T-helper 22 cell (primary cell): Measurements from ENCODE around the gene DNAJC28.
"Not testable (repeated sequence)": the region's sequence is repeated elsewhere in the genome, so short reads cannot be mapped to it uniquely, and the experiment has no call there.

Experiments
- DNase-seq: peaks from one replicate; pipeline ENCODE4 v3.0.0-alpha.2; 2020; ENCODE audit warnings: low read depth

DNAJC28 gene

DNA sequence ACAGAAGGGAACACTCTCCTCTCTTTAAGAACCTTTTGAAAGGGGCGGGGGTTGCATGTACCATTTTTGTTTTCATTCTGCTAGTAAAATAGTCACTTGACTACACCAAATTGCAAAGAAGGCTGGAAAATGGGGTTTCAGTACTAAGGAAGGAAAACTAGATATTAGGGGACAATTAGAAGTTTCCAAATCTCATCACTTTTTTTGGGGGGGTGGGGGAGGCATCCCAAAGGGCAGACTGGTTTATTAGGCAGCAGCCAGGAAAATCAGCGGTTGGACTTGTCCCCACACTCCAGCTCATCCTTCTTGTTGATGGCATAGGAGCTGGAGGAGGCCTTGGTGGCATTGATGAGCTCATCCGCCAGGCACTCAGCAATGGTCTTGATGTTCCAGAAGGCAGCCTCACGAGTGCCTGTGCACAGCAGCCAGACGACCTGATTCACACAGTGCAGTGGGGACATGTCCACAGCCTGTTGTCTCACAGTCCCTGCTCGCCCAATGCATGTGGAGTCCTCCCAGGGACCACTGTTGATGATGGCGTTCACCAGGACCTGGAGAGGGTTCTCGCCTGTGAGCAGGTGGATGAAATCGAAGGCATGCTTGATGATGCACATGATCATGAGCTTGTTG, 10.1 kb downstream of the DNAJC28 start:
- DNase-seq: no peak

- no peak for DNase-seq
These were observed 10.9 kb downstream of the DNAJC28 start for GRCh38 chr21:33480481-33481103.

DNA sequence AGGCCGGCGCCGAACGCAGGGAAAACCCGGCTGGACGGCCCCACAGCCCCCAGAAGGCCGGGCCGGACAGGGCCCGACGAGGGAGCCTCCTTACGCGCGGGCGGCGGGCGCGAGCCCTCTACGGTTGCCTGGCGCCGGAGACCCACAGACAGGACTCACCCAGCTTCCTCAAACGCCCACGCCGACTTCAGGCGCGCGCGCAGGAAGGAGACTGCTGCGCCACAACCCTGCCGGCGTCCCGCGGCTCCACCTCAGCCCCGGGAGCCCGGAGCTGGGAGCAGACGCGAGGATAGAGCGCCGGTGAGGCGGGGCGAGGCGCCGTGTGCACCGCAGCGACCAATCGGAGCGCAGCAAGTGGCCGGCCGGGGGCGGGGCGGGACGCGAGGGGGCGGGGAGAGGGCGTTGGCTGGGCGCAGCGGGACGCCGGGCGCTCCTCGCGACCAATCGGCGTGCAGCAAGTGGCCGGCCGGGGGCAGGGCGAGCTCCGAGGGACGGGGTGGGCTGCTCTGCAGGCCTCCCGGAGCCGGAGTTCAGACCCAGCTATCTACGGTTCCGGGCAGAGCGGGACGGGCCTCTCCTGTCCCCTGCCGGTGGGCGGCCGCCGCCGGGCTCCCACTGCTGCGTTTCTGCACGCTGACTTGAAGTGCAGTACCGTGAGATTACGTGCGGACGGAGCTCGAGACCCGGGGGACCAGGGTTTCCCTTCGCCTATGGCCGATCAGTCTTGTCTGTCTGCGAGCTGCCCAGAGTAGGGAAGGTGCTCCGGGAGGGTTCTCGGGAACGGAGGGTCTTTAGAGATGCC, 11.6 kb downstream of the DNAJC28 start, which contains the start of gene TMEM50B:
Gene TMEM50B (minus strand): TSS at position 296 of the 802 bp plus-strand sequence. CDS start 11,089 bp downstream, outside the sequence.
- peak; percentile 93 for DNase-seq

GRCh38 chr21:33478935-33479678, 12.4 kb downstream of the DNAJC28 start:
- peak; percentile 12 for DNase-seq

GRCh38 chr21:33478182-33478581, 13.3 kb downstream of the DNAJC28 start:
- no peak for DNase-seq

- DNase-seq: no peak
These were observed 14.4 kb downstream of the DNAJC28 start for GRCh38 chr21:33477066-33477465.

- DNase-seq: no peak
These were observed 18.2 kb downstream of the DNAJC28 start for GRCh38 chr21:33473344-33473743.

GRCh38 chr21:33470701-33471100, 20.8 kb downstream of the DNAJC28 start:
- DNase-seq: no peak

- not testable (repeated sequence) for DNase-seq
These were observed 22.3 kb downstream of the DNAJC28 start for GRCh38 chr21:33469183-33469582.

DNA sequence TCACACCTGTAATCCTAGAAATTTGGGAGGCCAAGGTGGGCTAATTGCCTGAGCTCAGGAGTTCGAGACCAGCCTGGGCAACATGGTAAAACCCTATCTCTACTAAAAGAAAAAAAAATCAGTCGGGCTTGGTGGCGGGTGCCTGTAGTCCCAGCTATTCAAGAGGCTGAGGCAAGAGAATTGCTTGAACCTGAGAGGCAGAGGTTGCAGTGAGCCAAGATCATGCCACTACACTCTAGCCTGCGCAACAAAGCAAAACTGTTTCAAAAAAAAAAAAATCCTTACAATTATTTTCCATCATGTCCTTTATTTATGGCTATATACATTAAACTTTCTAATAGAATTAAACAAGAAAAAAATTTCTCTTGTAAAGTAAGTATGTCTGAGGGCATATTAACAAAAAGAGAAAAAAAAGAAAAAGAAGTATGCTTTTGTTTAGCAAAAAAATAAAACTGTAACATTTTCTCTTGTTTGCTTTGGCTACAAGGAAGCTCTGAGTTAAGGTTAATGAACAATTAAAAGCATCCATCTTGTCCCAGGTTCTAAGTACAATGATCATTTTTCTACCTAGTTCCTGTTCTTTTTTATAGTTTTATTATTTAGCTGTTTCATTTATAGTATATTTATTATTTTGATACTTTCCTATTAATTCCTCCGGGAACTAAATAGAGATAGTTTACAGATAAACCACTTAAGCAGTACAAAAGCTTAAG, 29.8 kb downstream of the DNAJC28 start:
- DNase-seq: no peak

- no peak for DNase-seq
These were observed 32.7 kb downstream of the DNAJC28 start for GRCh38 chr21:33458861-33459260.

DNA sequence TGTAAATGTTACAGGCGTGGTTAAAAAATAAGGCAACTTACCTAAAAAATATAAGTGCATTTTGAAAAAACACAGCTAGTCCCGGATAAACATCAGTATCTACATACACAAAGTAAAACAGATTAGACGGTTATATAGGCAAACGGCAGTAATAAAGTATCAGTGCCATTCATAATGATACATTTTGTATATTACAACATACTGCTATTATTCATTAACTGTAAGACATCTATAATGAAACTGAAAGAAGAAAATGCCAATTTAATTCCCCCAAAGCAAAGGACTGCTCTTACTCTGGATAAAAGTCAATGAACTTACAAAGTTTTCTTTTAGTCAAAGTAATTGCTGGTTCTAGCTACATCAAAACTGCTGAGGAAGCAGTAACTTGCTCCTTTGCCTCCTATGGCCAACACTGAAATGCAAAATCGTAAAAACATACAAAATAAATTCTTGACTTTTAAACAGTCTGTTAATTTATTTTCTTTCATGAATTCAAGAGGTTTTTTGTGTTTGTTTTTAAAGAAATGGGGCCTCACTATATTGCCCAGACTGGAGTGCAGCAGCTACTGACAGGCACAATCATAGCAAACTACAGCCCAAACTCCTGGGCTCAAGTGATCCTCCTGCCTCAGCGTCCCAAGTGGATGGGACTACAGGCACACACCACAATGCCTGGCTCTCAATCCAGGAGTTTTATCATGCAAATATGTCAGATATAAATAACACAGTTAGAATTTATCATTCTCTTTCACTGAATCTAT, 35.6 kb downstream of the DNAJC28 start:
- no peak for DNase-seq

DNA sequence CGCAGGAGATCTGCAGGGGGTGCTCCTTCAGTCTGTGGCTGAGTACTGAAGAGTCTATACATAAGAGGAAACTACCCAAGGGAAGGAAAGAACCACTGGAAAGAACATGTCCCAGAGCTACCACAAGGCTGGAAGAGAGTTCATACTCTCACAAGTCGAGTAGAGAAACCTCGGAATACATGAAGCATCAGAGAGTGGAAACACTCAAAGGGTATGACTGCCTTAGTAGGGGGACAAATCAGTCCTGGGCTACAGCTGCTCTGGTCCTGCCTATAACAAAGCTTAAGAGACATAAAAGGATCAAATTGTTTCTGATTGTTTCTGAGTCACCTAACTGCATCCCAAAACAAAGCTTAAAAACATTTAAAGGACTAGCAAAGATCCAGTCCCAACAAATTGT, 39.2 kb downstream of the DNAJC28 start:
- no peak for DNase-seq

DNA sequence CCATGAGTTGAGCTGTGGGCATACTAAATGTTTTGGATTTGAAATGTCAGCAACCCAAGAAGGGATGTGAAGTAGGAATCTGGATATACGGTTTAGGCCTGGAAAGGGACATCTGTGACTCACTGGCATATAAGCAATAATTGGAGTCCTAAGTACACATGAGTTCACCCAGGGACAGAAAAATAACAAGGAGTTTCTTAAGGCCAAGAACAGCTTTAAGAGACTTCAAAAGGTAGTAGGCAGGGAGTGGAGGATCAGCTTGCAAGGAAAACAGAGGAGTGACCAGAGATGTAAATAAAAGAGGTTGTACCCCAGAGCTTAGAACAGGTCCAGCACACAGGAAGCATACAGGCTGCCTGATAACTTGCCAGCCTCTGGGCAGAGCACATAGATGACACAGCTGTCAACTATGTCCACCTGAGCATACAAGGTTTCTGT, 39.9 kb downstream of the DNAJC28 start:
- DNase-seq: no peak

- DNase-seq: no peak
These were observed 41.9 kb downstream of the DNAJC28 start for GRCh38 chr21:33449616-33450015.

GRCh38 chr21:33446620-33447019, 44.9 kb downstream of the DNAJC28 start:
- DNase-seq: not testable (repeated sequence)

- DNase-seq: no peak
These were observed 47.0 kb downstream of the DNAJC28 start for GRCh38 chr21:33444499-33444898.

DNA sequence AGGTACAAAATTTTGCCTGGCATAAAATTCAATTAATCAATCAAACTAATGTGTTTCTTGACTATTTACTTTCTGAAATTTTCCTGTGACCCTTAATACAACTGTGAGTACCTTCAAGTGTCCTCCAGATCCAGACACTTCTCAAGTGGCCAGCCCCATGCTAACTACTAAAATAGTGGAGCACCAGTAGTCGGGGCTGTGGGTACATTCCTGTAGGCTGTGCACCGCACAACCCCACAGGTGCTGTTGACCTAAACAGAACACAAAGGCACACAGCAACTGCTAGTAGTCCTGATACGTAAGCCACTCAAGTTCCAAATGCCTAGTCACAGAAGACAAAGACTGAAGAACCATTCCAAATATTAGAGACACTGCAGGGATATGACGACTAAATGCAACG, 48.3 kb downstream of the DNAJC28 start:
- no peak for DNase-seq

GRCh38 chr21:33441489-33442477, 49.7 kb downstream of the DNAJC28 start:
- DNase-seq: no peak
